ENCODE measurements around the gene ADGRL3. TPM values are rescaled to one million over a fixed set of nuclear protein-coding genes. Genes with fewer than 3 reads are reported as not detected.

The ADGRL3 gene
- total and polyA plus RNA-seq, 2 donors (not counting 1 experiment from before 2014, with no cell fraction given): under 0.01 to 0.05 TPM

GRCh38 chr4:61528595-61528994 is 328.5 kb downstream of the ADGRL3 start:
- Histone ChIP-seq H3K27me3 (ENCODE audit: control insufficient read depth, insufficient read depth, low read length) (no peaks in the 10 kb centered on the region), H3K4me1 (ENCODE audit: control insufficient read depth, extremely low read depth, insufficient read depth, low read length) (no peaks in the 10 kb centered on the region), H3K36me3 (ENCODE audit: control insufficient read depth, insufficient read depth, low read length) (no peaks in the 10 kb centered on the region), H3K9me3 (ENCODE audit: control insufficient read depth, insufficient read depth, low read depth, low read length) (no peaks in the 10 kb centered on the region), H3K27ac (ENCODE audit: insufficient read depth, low read length) (no peak overlapping the region), H2AFZ (ENCODE audit: low read length) (no peak overlapping the region), H3K4me3 (replicated peaks in 1 of 4; ENCODE audit: control extremely low read depth in 1 of 4, insufficient read depth in 1 of 4, low read depth in 3 of 4, low read length in 4 of 4) (no peak overlapping the region), H3K4me2 (ENCODE audit: extremely low read depth, insufficient read depth, low read length) (no peak overlapping the region), H3K9ac (ENCODE audit: insufficient read depth, low read length) (no peak overlapping the region), H3K79me2 (ENCODE audit: control insufficient read depth, insufficient read depth, low read length) (no peaks in the 10 kb centered on the region), H4K20me1 (ENCODE audit: control insufficient read depth, extremely low read depth, insufficient read depth, low read length) (no peaks in the 10 kb centered on the region)
- no peak for DNase-seq (ENCODE audit: low read depth in 2 of 2)
- no peak for TF ChIP-seq CTCF (conservative IDR thresholded peaks at IDR 0.05 in 1 of 2, IDR thresholded peaks at IDR 0.05 in 1 of 2; ENCODE audit: low read depth in 1 of 2, low read length in 2 of 2)

GRCh38 chr4:61531188-61531587 is 331.1 kb downstream of the ADGRL3 start:
- DNase-seq (ENCODE audit: low read depth in 2 of 2): no peak

GRCh38 chr4:61532336-61533000 is 332.3 kb downstream of the ADGRL3 start:
- Histone ChIP-seq H3K36me3 (ENCODE audit: control insufficient read depth, insufficient read depth, low read length) (no peaks in the 10 kb centered on the region), H3K27me3 (ENCODE audit: control insufficient read depth, insufficient read depth, low read length) (no peaks in the 10 kb centered on the region), H3K9ac (ENCODE audit: insufficient read depth, low read length) (no peak overlapping the region), H3K27ac (ENCODE audit: insufficient read depth, low read length) (no peak overlapping the region), H3K9me3 (ENCODE audit: control insufficient read depth, insufficient read depth, low read depth, low read length) (no peaks in the 10 kb centered on the region), H3K4me3 (replicated peaks in 1 of 4; ENCODE audit: control extremely low read depth in 1 of 4, insufficient read depth in 1 of 4, low read depth in 3 of 4, low read length in 4 of 4) (no peak overlapping the region), H3K4me1 (ENCODE audit: control insufficient read depth, extremely low read depth, insufficient read depth, low read length) (no peaks in the 10 kb centered on the region), H4K20me1 (ENCODE audit: control insufficient read depth, extremely low read depth, insufficient read depth, low read length) (no peaks in the 10 kb centered on the region), H3K4me2 (ENCODE audit: extremely low read depth, insufficient read depth, low read length) (no peak overlapping the region), H2AFZ (ENCODE audit: low read length) (no peak overlapping the region), H3K79me2 (ENCODE audit: control insufficient read depth, insufficient read depth, low read length) (no peaks in the 10 kb centered on the region)
- DNase-seq (ENCODE audit: low read depth in 2 of 2): peak; percentile 62 to 85
- TF ChIP-seq CTCF (conservative IDR thresholded peaks at IDR 0.05 in 1 of 2, IDR thresholded peaks at IDR 0.05 in 1 of 2; ENCODE audit: low read depth in 1 of 2, low read length in 2 of 2) (no peak), EZH2 (IDR thresholded peaks at IDR 0.05; ENCODE audit: low read length, missing control alignments) (no peak)

More at GRCh38 chr4:61531188-61531587, 331.1 kb downstream of the ADGRL3 start:
- H2AFZ ChIP-seq (ENCODE audit: low read length): no peak overlapping the region
- TF ChIP-seq EZH2 (IDR thresholded peaks at IDR 0.05; ENCODE audit: low read length, missing control alignments) (no peak), CTCF (conservative IDR thresholded peaks at IDR 0.05 in 1 of 2, IDR thresholded peaks at IDR 0.05 in 1 of 2; ENCODE audit: low read depth in 1 of 2, low read length in 2 of 2) (no peak)
- H3K9me3 ChIP-seq (ENCODE audit: control insufficient read depth, insufficient read depth, low read depth, low read length): no peaks in the 10 kb centered on the region
- H3K36me3 ChIP-seq (ENCODE audit: control insufficient read depth, insufficient read depth, low read length): no peaks in the 10 kb centered on the region
- H3K9ac ChIP-seq (ENCODE audit: insufficient read depth, low read length): no peak overlapping the region
- H3K27ac ChIP-seq (ENCODE audit: insufficient read depth, low read length): no peak overlapping the region
- H3K27me3 ChIP-seq (ENCODE audit: control insufficient read depth, insufficient read depth, low read length): no peaks in the 10 kb centered on the region
- H3K79me2 ChIP-seq (ENCODE audit: control insufficient read depth, insufficient read depth, low read length): no peaks in the 10 kb centered on the region
- H4K20me1 ChIP-seq (ENCODE audit: control insufficient read depth, extremely low read depth, insufficient read depth, low read length): no peaks in the 10 kb centered on the region
- H3K4me1 ChIP-seq (ENCODE audit: control insufficient read depth, extremely low read depth, insufficient read depth, low read length): no peaks in the 10 kb centered on the region
- H3K4me3 ChIP-seq (replicated peaks in 1 of 4; ENCODE audit: control extremely low read depth in 1 of 4, insufficient read depth in 1 of 4, low read depth in 3 of 4, low read length in 4 of 4): no peak overlapping the region
- no peak overlapping the region for H3K4me2 ChIP-seq (ENCODE audit: extremely low read depth, insufficient read depth, low read length)
